Adrenal gland (tissue), 5 donors: ENCODE data around the gene CDYL.

Experiments
- POLR2A ChIP-seq, 2 donors: fragments of 450-650 bp; IDR thresholded peaks; one replicate each; pipeline ENCODE4 v1.6.1; 2017; ENCODE audit warnings: antibody characterized with exemption in 2 of 2, mild to moderate bottlenecking in 2 of 2, moderate library complexity in 1 of 2
- TF ChIP-seq, protein P1 (sequence below), 6 experiments: fragments of 450-650 bp in 4 of 6; fragments of 200-600 bp in 2 of 6; sonication (generic) in 1 of 6; IDR thresholded peaks; 1 replicate in 5 of 6; 2 replicates in 1 of 6; pipeline versions ENCODE4 v1.5.1 to v1.8.0; 2016 to 2021; ENCODE audit warnings: antibody characterized with exemption in 6 of 6, mild to moderate bottlenecking in 2 of 6, moderate library complexity in 1 of 6
- donor health status: DM: no; HTN: no; CAD: no.

DNA sequence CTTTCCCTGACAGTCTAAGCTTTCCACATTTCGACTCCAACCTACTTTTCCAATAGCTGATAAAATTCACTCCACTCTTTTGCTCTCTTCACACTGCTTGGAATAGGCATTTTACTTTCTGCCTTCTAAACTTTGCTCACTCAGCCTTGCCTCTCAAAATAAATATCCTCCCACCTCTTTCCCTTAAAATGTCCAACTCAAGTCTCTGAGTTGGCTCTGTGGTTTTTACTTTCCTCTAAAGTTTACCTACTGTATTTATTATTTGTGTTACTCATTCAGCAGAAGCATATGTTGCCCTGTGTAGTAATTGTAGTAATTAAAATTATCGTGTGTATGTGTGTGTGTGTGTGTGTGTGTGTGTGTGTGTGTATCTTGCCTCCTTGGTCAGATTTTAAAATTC, 20.0 kb upstream of the CDYL start:
- TF ChIP-seq, protein P1, sequence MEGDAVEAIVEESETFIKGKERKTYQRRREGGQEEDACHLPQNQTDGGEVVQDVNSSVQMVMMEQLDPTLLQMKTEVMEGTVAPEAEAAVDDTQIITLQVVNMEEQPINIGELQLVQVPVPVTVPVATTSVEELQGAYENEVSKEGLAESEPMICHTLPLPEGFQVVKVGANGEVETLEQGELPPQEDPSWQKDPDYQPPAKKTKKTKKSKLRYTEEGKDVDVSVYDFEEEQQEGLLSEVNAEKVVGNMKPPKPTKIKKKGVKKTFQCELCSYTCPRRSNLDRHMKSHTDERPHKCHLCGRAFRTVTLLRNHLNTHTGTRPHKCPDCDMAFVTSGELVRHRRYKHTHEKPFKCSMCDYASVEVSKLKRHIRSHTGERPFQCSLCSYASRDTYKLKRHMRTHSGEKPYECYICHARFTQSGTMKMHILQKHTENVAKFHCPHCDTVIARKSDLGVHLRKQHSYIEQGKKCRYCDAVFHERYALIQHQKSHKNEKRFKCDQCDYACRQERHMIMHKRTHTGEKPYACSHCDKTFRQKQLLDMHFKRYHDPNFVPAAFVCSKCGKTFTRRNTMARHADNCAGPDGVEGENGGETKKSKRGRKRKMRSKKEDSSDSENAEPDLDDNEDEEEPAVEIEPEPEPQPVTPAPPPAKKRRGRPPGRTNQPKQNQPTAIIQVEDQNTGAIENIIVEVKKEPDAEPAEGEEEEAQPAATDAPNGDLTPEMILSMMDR (IDR thresholded peaks at IDR 0.05) = no peak
- no peak for TF ChIP-seq POLR2A (IDR thresholded peaks at IDR 0.05)
